Astrocyte of the hippocampus (primary cell): Measurements from ENCODE around the gene SCLY.

ENCODE experiments used
- DNase-seq: peaks from one replicate; pipeline ENCODE4 v3.0.0; 2011; ENCODE audit warnings: low read depth, low spot score

The SCLY gene

GRCh38 chr2:238127165-238128060 is 66.6 kb downstream of the SCLY start:
- DNase-seq = peak; percentile 54

GRCh38 chr2:238128061-238128440 is 67.2 kb downstream of the SCLY start:
- DNase-seq = no peak

DNA sequence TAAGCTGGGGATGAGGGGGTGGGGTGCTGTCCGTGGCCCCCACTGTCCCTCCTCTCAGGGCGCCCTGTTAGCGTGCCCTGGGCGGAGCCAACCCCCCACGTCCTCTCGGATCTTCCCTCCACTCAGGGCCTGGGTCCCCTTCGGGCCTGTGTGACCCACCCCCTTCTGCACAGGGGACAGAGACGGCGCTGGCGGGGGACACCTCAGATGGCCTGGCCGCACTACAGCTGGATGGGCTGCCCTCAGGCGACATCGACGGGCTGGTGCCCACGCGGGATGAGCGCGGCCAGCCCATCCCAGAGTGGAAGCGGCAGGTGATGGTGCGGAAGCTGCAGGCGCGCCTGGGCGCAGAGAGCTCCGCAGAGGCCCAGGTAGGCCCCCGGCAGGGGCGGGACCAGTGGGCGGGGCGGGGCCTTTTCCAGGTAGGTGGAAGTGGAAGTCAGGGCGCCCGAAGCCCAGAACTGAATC is 67.8 kb downstream of the SCLY start:
- no peak for DNase-seq

DNA sequence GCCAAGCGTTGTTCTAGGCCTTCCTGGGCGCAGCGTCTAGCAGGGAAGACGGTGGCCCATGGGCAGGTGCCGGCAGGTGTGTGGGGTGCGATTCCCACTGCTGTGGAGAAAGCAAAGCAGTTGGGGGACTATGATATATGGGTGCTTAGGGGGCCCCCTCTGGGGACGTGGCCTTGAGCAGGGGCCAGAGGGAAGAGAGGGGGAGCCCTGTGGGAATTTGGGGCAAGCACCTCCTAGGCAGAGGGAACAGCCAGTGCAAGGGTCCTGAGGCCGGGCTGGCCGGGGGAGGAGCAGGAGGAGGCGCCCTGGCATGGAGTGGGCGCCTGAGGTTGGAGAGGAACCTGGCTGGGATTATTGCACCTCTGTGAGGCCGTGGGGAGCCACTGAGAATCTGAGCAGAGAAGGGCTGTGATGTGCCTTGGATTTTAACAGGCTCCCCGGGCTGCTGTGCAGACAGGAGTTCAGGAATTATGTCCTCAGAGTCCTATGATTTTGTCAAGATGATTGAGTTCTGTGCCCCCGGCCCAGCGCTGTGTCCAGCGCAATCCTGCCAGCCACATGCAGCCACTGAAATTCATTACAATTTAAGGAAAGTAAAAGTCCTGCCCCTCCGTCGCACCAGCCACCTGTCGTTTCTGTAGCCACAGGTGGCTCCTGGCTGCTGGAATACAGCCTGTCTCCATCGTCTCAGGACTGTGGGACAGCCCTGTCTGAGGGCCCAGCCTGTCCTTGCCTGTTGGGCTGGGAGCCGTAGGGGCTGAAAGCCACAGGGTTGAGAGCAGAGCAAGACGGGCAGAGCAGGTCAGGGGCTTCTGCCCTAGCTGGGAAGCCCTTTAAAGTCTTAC is 68.6 kb downstream of the SCLY start:
- DNase-seq = no peak

- DNase-seq = no peak
Measured at GRCh38 chr2:238130111-238130695, 69.4 kb downstream of the SCLY start.

GRCh38 chr2:238130696-238131628 is 70.2 kb downstream of the SCLY start:
- DNase-seq = no peak

GRCh38 chr2:238131761-238132462 is 71.1 kb downstream of the SCLY start:
- no peak for DNase-seq

DNA sequence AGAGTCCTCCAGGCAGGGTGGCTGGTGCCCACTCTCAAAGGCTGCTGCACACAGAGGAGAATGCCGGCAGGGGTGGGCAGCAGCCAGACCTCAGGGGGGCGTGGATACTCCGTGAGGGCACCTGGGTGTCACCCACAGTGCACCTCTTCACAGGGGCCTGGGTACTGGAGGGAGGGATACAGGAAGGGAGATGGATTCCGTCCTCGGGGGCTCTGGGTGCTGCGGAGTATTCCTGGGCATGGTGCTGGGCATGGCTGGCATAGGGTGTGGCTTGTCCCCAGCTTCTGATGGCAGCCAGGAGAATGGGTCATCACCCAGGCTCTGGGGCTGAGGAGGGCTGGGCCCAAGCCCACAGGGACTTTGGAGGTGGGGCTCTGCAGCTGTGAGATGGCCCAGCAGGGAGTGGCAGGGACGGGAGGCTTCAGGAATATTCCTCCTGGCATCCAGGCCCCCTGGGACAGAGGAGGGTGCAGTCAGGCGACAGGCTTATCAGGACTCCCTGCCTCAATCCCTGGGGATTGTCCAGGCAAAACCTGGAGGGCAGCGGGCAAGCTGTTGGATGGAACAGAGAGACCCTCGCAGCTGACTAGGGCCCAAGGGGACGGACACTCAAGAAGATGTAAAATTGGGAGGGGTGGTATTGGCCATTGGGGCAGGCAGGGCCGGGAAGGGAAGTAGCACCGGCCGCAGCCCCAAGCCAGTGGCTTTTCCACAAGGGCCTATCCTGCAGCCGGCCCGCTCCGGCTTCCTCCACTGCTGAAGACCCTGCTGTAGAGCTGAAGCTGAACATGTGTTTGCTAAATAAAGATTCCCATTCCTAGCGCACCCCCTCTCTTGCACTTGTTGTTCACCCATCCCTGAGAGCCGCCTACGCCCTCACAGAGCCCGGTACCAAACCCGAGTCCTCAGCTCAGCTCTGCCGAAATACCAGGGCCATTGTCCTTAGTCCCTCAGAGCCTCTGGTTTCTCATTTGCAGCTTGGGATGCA is 72.0 kb downstream of the SCLY start:
- DNase-seq = no peak

GRCh38 chr2:238133499-238134392 is 72.9 kb downstream of the SCLY start:
- no peak for DNase-seq

GRCh38 chr2:238134393-238134785 is 73.6 kb downstream of the SCLY start:
- no peak for DNase-seq

- DNase-seq = no peak
Measured at GRCh38 chr2:238135601-238136150, 74.9 kb downstream of the SCLY start.

- DNase-seq = no peak
Measured at GRCh38 chr2:238136820-238137537, 76.2 kb downstream of the SCLY start.

DNA sequence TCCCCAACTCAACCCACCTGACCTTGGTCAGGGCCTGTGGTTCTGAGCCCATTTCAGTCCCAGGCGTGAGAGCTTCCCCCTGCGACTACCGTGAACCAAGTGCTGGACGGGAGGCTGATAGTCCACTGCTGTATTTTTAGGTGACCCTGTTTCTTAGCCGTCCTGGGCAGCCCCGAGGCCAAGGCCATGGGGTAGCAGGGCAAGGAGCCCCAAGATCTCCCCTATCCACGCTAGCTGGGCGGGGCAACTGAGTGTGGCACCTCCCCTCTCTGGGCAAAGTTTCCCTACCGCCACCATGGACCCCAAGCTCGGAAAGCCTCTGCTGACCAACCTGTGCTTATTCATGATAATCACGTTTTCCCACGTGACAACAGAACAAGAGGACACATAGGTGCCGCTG is 77.1 kb downstream of the SCLY start:
- DNase-seq = no peak

- DNase-seq = no peak
Measured at GRCh38 chr2:238138331-238139195, 77.8 kb downstream of the SCLY start, which contains the start of gene KLHL30. Gene KLHL30, plus strand, starts transcription at chr2:238138668. Its CDS starts 2,087 bp downstream, at chr2:238140755.

GRCh38 chr2:238139196-238140039 is 78.6 kb downstream of the SCLY start:
- DNase-seq = no peak
